ENCODE data around the gene AGBL3. TPM values are rescaled to one million over a fixed set of nuclear protein-coding genes. Genes with fewer than 3 reads are reported as not detected.
A peak's percentile ranks its signal among the peaks of the same experiment; 100 is the strongest.
"Not testable (repeated sequence)": the region's sequence is repeated elsewhere in the genome, so short reads cannot be mapped to it uniquely, and the experiment has no call there.

AGBL3 gene
- polyA plus RNA-seq, 1 donor from 2014 or later, result 1.3 TPM

DNA sequence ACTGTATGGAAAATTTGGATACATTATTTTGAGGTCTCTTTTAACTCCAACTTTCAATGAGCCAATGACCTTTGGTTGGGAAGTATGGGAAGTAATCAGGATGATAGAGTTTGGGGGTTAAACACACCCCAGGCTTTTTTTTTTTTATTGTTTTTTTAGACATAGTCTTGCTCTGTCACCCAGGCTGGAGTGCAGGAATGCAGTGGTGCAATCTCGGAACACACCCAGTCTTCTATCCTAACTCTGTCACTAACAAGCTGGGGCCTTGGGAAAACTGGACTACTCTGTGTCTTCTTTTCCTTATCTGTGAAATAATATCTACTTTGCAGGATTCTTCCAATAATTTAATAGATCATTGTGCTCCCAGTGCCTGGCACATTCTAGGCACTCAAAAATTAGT lies 37.6 kb upstream of the AGBL3 start:
- Mint-ChIP-seq H3K9me3 (no peaks in the 10 kb centered on the region), H3K4me1 (peaks cover 0 to 3% (median 0%) of the 10 kb centered on the region in 3 donors), H3K27me3 (no peaks in the 10 kb centered on the region), H3K36me3 (peaks cover 9% of the 10 kb centered on the region), H3K27ac (no peak overlapping the region), H3K4me3 (no peak overlapping the region)

DNA sequence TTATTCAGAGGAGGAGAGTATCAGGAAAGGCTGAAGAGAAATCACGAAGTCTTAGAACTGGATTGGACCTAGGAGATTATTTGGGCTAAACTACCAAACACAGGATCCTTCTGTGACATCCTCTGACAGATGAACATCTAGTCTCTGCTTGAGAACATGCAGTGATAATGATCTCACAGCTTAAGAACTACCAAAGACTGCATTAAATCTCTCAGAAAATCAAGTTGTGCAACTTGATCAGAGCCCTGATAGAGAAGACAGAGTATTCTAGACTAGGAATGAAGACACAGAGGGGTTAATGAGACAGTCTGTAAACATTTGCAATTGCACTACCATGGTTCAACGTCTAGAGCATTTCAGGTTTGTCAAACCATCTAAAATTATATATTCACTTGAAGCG lies 37.1 kb upstream of the AGBL3 start:
- Mint-ChIP-seq H3K4me3 (no peak overlapping the region), H3K27ac (no peak overlapping the region), H3K36me3 (peaks cover 6% of the 10 kb centered on the region), H3K9me3 (no peaks in the 10 kb centered on the region), H3K4me1 (peaks cover 0 to 2% (median 0%) of the 10 kb centered on the region in 3 donors), H3K27me3 (no peaks in the 10 kb centered on the region)

DNA sequence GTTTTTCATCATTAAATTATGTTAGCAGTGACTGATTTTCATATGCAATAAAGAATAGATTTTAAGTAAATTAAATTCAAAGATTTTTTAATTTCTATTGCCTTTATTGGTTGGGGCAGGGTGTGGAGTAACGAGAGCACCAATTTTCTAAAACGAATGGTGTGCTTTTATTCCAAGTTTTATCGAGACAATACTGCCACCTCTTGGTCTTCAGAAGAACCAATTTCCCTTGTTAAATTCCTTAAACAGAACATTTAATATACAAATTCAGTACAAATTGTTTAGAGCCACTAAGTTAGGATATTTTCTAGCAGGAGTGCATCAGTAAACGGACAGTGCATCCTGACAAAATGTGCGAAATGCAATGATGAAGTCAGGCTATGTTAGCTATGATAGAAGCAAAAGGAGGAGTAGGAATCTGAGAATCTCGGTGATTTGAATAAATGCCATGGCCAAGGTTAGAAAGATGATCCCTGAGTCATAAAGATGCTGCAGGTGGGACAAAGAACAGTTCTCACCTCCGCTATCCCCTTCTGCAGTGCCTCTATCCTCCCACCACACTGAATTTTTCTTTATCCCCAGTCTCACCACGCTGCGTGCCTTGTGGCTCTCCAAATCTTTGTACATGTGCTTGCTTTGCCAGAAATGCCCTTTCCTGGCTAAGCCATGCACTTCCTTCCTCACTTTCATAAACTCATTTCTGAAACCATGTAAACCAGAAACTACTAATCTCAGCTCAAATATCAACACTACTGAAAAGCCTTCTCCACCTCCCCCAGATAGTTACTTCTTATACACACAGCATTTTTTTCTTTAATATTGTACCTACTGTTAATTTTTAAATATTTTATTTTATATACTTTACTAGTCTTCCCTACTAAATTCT lies 31.9 kb upstream of the AGBL3 start:
- peaks cover 6% of the 10 kb centered on the region for H3K36me3 Mint-ChIP-seq
- H3K4me1 Mint-ChIP-seq, result no peaks in the 10 kb centered on the region
- no peaks in the 10 kb centered on the region for H3K9me3 Mint-ChIP-seq
- H3K27me3 Mint-ChIP-seq, result no peaks in the 10 kb centered on the region
- peak overlapping the region in 1 of 3 donors; percentile 35 for H3K27ac Mint-ChIP-seq
- H3K4me3 Mint-ChIP-seq, result no peak overlapping the region

DNA sequence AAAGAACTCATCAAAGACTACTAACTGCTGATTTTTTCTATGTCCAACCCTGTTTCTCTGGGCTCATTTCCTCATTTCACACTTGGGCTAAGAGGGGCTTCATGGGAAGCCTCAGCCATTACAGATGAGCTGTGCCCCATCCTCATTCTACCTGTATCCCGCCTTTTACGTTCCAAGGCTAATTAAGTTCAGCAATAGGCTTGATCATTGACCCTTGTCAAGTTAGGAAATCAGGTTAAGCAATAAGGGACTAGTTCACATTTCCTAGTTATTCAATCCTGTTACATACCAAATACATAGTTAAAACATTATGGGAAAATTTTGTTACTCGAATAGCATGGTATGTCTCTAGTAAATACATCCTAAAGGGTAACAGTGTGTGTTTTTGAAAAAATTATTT lies 29.3 kb upstream of the AGBL3 start:
- no peaks in the 10 kb centered on the region for H3K9me3 Mint-ChIP-seq
- H3K27me3 Mint-ChIP-seq, result no peaks in the 10 kb centered on the region
- no peak overlapping the region for H3K27ac Mint-ChIP-seq
- H3K4me1 Mint-ChIP-seq, result no peaks in the 10 kb centered on the region
- H3K4me3 Mint-ChIP-seq, result no peak overlapping the region
- peaks cover 2% of the 10 kb centered on the region for H3K36me3 Mint-ChIP-seq

DNA sequence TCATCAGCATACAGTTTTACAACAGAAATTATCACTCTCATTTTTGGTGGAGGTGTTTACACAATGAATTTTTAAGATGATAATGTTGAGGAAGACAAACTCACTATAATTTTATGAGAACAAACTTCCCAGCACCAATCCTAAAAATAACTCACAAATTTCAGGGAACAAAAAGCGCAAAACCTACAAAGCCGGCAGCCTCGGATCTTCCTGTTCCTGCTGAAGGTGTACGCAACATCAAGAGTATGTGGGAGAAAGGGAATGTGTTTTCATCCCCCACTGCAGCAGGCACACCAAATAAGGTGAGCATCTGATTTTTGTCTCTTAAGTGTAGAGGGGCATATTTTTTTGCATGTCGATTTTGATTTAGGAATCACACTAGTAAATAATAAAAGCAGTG lies 26.5 kb upstream of the AGBL3 start:
- no peak overlapping the region for H3K4me3 Mint-ChIP-seq
- H3K36me3 Mint-ChIP-seq, result no peaks in the 10 kb centered on the region
- H3K4me1 Mint-ChIP-seq, result no peaks in the 10 kb centered on the region
- H3K27ac Mint-ChIP-seq, result no peak overlapping the region
- H3K27me3 Mint-ChIP-seq, result peaks cover 2% of the 10 kb centered on the region
- H3K9me3 Mint-ChIP-seq, result no peaks in the 10 kb centered on the region

DNA sequence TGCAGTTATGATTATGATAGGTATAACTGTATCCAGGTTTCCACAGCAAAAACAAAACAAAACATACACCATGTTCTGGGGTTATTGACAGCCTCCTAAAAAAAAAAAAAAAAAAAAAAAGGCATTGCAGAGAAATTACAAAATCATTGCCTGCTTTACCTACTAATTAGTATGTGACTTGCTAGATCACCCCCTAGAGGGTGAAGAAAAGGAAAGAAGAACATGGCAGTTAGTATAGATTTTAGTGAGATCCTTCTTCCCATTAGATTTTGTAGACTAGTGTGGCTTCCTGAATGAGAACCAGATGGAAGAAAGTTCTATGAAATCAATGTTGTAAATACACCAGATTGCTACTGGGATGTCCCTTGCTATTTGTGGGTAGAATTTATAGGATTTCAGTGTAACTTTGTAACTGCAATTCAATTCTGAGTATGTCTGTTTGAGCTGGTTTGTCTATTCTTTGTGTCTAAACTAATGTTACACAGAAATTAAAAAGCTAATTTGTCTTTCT lies 24.0 kb upstream of the AGBL3 start:
- no peak overlapping the region for H3K27ac Mint-ChIP-seq
- H3K36me3 Mint-ChIP-seq, result peaks cover 2% of the 10 kb centered on the region
- peaks cover 2% of the 10 kb centered on the region for H3K27me3 Mint-ChIP-seq
- H3K4me1 Mint-ChIP-seq, result no peaks in the 10 kb centered on the region
- H3K4me3 Mint-ChIP-seq, result no peak overlapping the region
- H3K9me3 Mint-ChIP-seq, result no peaks in the 10 kb centered on the region

DNA sequence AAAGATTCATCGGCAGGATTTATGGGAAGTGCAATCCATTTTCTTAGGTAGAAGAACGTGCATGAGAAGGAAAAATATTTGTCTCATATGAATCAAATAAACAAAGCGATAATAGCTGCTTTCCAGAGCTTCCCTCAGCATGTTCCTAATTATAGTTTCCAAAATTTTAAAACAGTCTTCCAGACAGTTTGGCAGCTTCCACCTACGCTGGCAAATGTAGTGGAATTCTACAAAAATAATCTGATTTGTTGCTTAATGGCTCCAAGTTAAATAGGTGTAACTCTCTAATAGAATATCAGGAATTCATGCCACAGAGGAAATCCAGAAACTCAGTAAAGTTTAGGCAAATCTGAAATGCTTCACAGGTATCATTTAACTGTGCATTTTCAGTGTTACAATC lies 23.3 kb upstream of the AGBL3 start:
- H3K27me3 Mint-ChIP-seq, result peaks cover 2% of the 10 kb centered on the region
- H3K27ac Mint-ChIP-seq, result no peak overlapping the region
- no peaks in the 10 kb centered on the region for H3K4me1 Mint-ChIP-seq
- no peaks in the 10 kb centered on the region for H3K9me3 Mint-ChIP-seq
- no peak overlapping the region for H3K4me3 Mint-ChIP-seq
- peaks cover 2% of the 10 kb centered on the region for H3K36me3 Mint-ChIP-seq

DNA sequence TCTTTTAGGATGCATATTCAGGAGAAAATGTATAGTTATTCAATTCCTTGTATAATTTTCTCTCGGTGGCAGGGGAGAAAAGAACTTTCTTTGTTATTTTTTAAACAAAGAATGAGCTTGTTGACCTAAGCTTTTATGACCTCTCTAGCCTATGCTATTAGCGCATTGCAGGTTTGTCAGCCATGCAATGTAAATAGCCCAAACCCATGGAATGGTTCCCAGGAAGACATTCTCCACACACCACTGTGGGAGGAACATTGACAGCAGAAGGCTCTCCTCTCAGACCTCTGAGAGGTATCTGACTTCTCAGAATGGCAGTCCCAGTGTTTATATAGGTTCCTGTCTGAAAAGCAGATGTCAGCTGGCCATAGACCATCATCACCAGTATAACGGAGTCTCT lies 19.6 kb upstream of the AGBL3 start:
- Mint-ChIP-seq H3K4me1 (no peaks in the 10 kb centered on the region), H3K27me3 (peaks cover 2% of the 10 kb centered on the region), H3K9me3 (no peaks in the 10 kb centered on the region), H3K36me3 (peaks cover 2% of the 10 kb centered on the region), H3K27ac (no peak overlapping the region), H3K4me3 (no peak overlapping the region)

DNA sequence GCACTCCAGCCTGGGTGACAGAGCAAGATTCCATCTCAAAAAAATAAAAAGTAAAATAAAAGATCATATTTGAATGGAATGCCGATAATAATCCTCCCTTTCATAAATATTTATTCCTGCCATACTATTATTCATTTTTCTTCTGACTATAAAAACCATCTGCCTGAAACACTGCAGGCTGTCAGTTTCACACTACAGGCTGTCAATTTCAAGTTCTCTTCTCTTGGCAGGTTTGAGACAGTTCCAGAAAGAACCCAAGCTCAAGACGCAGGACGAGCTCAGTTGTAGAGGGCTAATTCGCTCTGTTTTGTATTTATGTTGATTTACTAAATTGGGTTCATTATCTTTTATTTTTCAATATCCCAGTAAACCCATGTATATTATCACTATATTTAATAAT lies 18.2 kb upstream of the AGBL3 start:
- Mint-ChIP-seq H3K27me3 (peaks cover 5% of the 10 kb centered on the region), H3K9me3 (no peaks in the 10 kb centered on the region), H3K4me3 (no peak overlapping the region), H3K36me3 (peaks cover 2% of the 10 kb centered on the region), H3K27ac (no peak overlapping the region), H3K4me1 (no peaks in the 10 kb centered on the region)

DNA sequence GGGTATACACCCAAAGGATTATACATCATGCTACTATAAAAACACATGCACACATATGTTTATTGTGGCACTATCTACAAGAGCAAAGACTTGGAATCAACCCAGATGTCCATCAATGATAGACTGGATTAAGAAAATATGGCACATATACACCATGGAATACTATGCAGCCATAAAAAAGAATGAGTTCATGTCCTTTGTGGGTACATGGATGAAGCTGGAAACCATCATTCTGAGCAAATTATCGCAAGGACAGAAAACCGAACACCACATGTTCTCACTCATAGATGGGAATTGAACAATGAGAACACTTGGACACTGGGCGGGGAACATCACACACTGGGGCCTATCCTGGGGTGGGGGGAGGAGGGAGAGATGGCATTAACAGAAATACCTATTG lies 4.7 kb upstream of the AGBL3 start:
- not testable (repeated sequence) for H3K36me3 Mint-ChIP-seq, H3K4me3 Mint-ChIP-seq, H3K27me3 Mint-ChIP-seq, H3K9me3 Mint-ChIP-seq
- Mint-ChIP-seq H3K4me1 (peaks cover 4 to 11% (median 9%) of the 10 kb centered on the region in 3 donors), H3K27ac (peak overlapping the region in 1 of 3 donors; percentile 38)

DNA sequence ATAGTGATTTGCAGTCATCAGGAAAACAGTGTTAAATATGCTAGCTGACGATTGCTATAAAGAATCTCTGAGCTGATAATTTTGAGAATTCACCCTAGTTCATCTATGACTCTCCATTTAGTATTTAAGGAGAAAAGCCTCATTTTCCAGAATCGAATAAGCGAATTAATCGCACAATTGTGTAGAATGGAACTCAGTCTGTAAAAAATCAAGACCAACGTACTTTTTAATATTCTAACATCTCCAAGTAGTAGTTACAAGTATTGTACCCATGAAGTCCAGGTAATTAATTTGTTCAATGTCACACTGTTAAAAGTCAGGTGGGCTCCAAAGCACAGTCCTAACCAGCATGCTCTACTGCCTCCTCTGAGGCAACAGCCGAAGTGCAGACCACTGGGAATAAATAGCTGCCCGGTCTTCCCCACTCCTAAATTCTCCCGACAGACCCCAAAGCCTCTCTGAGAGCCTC lies 380 bp upstream of the AGBL3 start:
- Mint-ChIP-seq H3K27me3 (no peaks in the 10 kb centered on the region), H3K9me3 (peaks cover 0 to 2% (median 0%) of the 10 kb centered on the region in 3 donors), H3K27ac (peak overlapping the region; percentile 83 to 99 (median 96)), H3K4me3 (peak overlapping the region; percentile 95 to 99 (median 97)), H3K36me3 (no peaks in the 10 kb centered on the region), H3K4me1 (peaks cover 15 to 20% (median 20%) of the 10 kb centered on the region in 3 donors)

DNA sequence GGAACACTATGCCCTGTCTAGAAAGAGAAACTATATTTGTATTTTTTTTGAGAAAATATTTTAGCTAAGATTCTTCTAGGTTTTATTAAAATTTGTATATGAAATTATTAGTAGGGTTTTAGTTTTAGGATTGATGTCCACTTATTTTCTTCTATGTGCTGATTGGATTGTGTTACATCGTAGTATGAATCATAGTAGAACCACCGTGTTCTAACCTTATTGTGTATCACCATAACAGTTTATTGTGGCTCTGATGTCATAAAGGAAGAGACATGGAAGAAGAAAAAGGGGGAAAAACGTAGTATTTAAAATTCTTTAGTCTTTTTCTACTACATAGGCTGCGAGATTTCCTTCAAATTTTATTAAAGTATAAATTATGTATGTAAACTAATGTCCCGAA lies 1.9 kb downstream of the AGBL3 start:
- Mint-ChIP-seq H3K27me3 (no peaks in the 10 kb centered on the region), H3K27ac (no peak overlapping the region), H3K36me3 (peaks cover 1% of the 10 kb centered on the region), H3K4me1 (peaks cover 27 to 30% (median 28%) of the 10 kb centered on the region in 3 donors), H3K9me3 (no peaks in the 10 kb centered on the region), H3K4me3 (no peak overlapping the region)

DNA sequence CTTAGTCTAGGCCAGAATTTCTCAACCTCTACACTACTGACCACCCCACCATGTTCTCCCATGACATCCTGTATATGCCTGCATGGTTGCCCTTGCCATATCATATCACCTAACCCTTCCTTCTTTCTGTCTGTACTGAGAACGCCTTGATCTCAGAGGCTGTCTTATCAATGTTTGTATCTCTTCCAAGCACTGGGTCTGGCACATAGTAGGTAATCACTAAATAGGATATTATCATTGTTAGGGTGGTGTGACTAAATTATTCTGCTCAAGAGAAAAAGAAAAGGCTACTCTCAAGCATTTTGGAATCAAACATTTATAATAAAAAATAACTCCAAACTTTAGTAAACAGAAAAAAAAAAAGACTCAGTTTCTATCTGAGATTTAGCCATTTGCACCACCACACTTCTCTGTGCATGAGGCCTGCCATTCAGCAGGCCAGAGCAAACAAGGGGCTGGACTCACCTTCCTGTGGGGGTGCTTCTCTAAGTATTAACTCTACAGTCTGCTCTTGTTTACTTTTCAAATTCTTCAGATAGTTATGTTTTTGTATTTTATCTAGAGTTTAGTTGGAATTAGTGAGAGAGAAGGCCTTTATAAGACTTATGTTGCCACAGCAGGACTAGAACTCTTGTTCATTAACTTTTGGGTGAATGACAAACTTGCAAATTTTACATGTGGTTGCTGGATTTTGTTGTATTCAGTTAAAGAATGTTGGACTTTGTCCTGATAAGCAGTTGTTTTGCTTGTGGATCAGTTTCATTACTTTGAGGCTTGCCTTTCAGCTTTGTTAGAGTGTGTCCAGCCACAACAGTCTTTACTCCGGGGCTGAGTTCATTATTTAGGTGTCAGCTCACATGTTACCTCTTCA lies 5.4 kb downstream of the AGBL3 start:
- Mint-ChIP-seq H3K27me3 (no peaks in the 10 kb centered on the region), H3K4me1 (peaks cover 18 to 27% (median 20%) of the 10 kb centered on the region in 3 donors), H3K4me3 (no peak overlapping the region), H3K27ac (peak overlapping the region in 1 of 3 donors; percentile 1), H3K9me3 (no peaks in the 10 kb centered on the region), H3K36me3 (peaks cover 4% of the 10 kb centered on the region)

DNA sequence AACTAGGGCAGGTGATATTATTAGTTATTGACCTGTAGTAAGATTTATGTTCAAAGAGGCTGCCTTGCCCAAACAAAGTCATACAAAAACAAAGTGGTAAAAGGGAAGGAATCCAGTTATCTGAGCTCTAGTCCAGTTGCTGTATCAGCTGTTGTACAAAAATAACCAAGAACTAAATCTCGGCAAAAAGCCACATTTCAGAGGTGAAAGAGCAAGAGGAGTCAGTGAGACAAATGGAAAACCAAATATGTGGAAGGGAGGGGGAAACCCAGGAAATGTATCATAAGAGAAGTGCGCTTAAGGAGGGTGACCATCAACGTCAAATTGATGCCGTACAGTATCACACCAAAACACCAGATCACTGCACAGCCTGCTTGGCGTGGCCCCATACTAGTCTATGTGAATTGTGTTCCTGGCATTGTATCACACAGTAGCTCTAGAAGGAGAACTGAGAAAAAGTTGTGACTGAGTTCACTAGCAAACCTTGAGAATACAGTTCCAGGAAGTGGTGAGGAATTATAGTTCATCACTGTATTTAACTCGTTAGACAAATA lies 6.4 kb downstream of the AGBL3 start:
- Mint-ChIP-seq H3K4me3 (peak overlapping the region in 2 of 4 donors; percentile 5 to 18), H3K4me1 (peaks cover 14 to 25% (median 17%) of the 10 kb centered on the region in 3 donors), H3K9me3 (no peaks in the 10 kb centered on the region), H3K36me3 (peaks cover 4% of the 10 kb centered on the region), H3K27ac (peak overlapping the region in 2 of 3 donors; percentile 12 to 87), H3K27me3 (no peaks in the 10 kb centered on the region)
